GM21717 (cell line): ENCODE results near the gene FGFBP3.
"Not testable (repeated sequence)": the region's sequence is repeated elsewhere in the genome, so short reads cannot be mapped to it uniquely, and the experiment has no call there.

Source experiments
- ATAC-seq: cut with Tn5 transposase; IDR thresholded peaks from one replicate; pipeline ENCODE4 v1.9.1; 2021; ENCODE audit warnings: mild to moderate bottlenecking, moderate library complexity; ENCODE audit not compliant: unreplicated experiment

FGFBP3 gene

DNA sequence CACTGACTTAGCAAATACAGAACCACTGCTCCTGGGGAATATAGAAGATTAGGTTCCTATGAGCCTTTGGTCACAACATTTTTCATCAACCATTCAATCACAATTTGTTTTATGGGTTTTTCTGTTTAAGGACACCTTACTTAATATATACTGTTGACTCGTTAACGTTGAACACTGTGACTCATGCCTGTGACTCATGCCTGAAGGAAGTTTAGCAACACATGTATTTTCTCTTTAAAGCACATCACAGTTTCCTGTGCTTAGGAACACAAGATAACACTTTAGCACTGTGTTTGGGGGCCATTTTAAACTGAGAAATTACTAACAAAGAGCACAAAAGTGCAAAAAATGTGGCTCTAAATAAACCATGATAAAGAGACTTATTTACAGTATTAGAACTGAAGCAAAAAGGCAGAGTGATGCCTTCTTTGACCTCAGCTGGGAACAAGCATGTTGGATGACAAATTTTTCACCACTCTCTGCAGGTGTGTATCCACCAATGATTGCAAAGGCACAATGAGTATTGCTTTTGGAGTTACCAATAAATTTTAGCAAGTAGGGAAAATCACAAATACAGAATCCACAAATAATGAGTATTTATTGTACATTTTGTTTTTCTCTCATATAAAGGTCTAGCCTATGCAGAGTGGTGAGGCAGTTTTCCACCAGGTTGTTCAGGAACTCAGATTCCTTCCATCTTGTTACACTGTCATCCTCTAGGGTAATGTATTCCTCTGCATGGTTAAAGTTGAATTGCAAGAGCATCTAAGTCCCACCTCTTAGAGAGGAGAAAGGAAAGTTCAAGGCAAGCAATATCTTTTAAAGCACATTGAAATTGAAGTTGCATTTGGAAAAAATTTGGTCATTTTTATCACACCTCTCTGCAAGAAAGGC lies 7.3 kb downstream of the FGFBP3 start:
- ATAC-seq, result no peak

DNA sequence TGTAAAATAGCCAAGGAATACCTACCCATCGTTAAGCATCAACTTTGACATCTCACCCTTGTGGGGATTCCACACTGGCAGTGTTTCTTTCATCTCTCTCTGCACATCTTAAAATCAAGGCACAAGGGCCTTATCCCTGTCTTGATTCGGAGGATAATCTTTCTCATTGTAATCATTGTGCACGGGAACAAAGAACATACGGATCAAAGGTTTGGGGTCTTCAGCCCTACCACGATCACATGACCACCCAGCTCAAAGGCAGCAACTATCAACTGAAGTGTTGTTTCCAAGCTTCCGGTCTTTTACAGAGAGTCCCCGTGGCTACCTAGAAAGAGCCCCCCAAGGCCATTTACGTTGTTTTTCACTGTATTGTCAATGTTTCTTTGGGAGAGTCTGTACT lies 11.9 kb downstream of the FGFBP3 start:
- ATAC-seq, result no peak

- ATAC-seq, result no peak
Observed at GRCh38 chr10:91896212-91896756, 13.0 kb downstream of the FGFBP3 start.

DNA sequence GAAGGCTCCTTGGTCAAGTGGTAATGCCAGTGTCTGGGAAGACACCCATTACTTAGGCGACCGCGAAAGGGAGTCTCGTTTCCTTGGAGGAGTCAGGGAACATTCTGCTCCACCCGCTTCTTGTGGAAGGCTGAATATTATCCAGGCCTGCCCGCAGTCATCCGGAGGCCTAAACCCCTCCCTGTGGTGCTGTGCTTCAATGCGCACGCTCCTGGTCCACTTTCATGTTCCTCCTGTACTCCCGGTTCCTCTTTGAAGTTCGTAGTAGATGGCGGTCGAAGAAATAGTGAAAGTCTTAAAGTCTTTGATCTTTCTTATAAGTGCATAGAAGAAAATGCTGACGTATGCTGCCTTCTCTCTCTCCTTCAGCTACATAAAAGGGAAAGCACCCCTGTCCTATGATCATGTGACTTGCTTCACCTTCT lies 15.0 kb downstream of the FGFBP3 start:
- ATAC-seq, result not testable (repeated sequence)

- no peak for ATAC-seq
Observed at GRCh38 chr10:91893051-91893450, 16.2 kb downstream of the FGFBP3 start.

GRCh38 chr10:91891125-91892001 lies 17.9 kb downstream of the FGFBP3 start:
- ATAC-seq, result no peak

GRCh38 chr10:91887272-91888076 lies 21.8 kb downstream of the FGFBP3 start:
- ATAC-seq, result no peak

DNA sequence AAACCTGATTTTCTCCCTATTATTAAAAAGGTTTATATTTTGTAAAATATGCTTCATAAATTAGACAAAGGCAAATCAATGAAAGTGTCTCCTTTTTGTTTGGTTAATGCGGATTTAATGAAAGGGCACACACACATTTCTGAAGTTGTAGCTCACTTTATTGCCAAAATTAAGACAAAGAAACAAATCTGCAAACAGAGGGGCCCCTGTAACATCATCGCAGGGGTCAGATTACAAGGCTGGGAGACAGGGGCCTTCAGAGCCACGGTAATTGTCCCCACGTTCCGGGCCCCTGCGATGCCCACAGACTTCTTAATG lies 22.4 kb downstream of the FGFBP3 start:
- ATAC-seq, result no peak

GRCh38 chr10:91885362-91886079 lies 23.8 kb downstream of the FGFBP3 start:
- ATAC-seq, result no peak

DNA sequence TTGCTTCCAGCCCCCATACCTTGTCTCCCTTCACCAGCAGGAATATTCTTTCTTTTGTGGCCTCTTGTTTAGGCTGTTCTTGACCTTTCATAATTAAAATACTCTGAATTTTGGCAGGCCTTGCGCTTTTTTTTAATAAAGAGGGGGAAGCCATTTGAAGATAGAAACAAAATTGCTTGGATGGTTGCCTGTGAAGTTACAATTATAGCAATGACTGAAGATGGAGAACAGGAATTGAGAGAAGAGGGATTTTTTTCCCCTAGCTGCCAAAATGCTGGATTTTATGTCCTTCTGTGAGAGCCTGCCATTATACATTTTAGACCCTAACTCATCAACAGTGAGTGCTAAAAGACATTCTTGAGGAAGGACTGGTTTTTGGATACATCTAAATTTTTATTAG lies 24.8 kb downstream of the FGFBP3 start:
- ATAC-seq, result no peak

- ATAC-seq, result no peak
Observed at GRCh38 chr10:91883549-91884444, 25.5 kb downstream of the FGFBP3 start.

DNA sequence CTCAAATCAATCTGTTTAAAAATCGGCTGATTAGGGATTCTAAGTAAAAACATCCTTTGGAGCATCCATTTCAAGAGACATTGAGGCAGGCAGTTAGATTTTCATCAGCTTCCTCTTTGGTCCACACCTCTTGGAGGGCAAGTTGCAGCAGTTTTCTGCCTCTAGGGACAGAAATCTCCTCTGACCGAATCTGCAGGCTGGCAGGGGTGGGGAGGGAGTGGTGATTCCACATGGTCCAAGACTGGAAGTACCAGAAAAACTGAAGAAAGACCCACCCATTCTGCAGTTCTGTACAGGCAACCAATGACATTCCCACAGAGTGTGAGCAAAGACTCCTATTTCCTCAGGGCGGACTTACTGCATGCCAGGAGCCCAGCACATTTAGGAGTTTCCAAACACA lies 29.0 kb downstream of the FGFBP3 start:
- ATAC-seq, result no peak

DNA sequence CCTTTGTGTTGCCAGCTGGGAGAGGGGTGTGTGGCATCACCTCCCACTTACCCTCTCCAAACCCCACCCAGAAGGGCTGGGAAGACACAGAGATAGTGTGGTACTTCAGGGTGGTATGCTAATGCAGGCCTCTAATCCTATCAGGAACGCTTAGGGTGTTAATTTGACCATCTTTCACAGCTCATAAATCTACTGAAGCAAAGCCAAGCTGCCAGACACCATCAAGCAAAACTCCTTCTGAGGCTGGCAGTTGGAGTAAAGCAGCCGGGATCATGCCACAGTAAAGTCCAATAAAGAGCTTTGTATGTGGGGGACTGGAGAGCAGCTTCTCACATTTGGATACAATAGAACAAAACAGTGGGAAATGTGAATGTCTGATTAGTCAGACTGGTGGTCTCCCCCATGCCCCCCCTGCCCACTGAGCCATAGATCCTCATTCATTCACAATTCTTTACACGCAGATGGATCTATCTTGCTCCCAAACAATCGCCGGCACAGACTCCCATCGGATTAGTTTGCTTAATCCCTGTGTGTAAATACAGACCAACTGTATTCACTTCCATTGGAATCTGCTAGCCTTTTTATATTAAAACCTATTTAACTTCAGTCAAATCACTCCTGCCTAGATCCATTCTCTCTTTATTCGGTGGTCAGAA lies 29.6 kb downstream of the FGFBP3 start:
- ATAC-seq, result no peak

DNA sequence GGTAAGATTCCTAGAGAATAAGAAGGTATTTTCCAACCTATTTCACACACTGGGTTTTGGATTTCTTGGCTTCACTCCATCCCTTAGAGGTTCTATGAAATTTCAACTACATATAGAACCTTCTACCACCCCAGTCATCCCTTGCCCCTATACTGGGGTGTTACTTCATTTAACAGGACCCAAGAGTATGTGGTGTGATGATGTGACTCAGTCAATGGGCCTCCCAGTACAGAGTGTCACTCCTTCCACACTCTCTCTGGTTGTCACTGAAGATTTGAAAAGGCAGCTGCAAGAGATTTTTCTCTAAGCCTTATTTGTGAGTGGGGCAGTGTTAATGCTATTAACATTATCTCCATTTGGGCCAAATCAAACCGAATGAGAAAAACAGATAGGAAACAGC lies 33.5 kb downstream of the FGFBP3 start:
- ATAC-seq, result no peak

DNA sequence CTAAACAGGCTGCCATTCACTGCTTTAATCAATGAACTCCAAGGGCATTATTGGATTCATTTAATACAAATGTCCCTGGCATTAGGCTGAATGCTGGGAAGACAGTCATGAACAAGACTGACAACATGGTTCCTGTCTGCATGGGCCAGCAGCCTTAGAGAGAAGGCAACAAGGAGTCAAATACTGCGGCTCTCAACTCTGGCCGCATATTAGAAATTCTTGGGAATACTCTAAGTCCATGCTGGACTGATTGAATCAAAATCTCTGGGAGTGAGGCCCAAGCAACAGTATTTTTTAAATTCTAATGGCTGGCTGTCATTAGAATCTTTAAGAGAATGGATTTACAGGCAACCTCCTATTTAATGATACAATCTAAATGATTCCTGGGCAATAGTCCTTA lies 34.1 kb downstream of the FGFBP3 start:
- ATAC-seq, result no peak

DNA sequence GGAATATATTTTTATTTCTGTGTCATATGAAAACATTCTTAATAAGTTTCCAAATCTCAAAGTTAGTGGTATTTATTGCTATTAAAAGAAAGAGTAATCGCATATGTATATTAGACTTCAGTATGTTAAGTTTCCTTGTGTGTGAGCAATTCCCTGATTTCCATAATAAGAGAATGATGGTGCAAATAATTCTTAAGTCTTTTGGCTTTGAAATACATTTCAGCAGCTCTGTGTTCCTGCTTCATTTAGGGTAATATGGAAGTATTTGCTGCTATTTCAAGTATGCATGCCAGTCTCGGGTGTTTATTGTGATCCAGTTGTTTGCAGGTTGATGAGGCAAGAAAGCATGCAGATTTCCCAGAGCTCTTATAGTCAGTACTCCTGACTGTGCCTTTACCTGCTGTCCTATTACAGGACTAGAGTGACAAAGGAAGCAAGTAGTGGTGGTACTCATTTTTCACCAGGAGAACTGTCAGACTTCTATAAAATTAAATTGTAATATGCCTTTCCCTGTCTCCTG lies 43.7 kb downstream of the FGFBP3 start:
- no peak for ATAC-seq

DNA sequence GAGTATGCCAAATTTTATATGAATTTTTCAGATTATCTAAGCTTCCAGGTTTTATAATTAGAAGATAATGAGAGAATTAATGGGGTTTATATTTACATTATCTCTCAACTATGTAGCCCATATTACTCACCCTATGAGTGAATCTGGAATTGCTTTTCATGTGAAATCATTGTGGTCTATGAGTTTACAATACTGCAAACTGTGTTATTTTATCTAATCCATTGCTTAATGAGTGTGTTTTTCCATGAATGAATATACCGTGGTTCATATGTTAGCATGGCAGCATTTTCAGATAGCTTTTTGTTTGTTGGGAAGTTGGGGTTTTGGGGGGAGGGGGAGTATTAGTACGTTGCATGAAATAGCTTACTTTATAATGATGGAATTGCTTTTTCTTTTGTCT lies 44.5 kb downstream of the FGFBP3 start:
- no peak for ATAC-seq

DNA sequence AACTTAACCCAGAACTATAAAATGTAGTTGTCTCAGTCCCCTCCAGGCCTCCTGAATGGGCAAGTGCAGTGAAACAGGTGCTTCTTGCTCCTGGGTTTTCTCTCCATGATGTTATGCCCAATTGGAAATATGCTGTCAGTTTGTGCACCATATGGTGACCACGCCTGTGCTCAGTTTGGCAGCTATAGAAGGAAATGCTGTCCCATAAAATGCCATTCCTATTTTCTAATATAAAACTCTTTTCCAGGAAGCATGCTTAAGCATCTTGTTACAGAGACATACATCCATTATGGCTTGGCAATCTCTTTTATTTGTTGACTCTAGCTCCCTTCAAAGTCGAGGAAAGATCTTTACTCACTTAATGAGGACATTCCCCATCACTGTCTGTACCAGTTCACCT lies 45.2 kb downstream of the FGFBP3 start:
- no peak for ATAC-seq

- no peak for ATAC-seq
Observed at GRCh38 chr10:91860885-91861284, 48.4 kb downstream of the FGFBP3 start.
